ENCODE data around the gene ABCC10.
"Not testable (repeated sequence)": the region's sequence is repeated elsewhere in the genome, so short reads cannot be mapped to it uniquely, and the experiment has no call there.

Gene ABCC10

GRCh38 chr6:43427406-43428111 is at the start of gene ABCC10:
Gene ABCC10 (plus strand): TSS chr6:43427541. CDS start chr6:43427979, 438 bp downstream.
- peak; percentile 82 to 96 (median 92) for DNase-seq

- no peak for DNase-seq
These were observed 49.6 kb upstream of the ABCC10 start for GRCh38 chr6:43377710-43378229.

GRCh38 chr6:43378631-43379030 is 48.7 kb upstream of the ABCC10 start:
- no peak for DNase-seq

- not testable (repeated sequence) for DNase-seq
These were observed 46.5 kb upstream of the ABCC10 start for GRCh38 chr6:43380858-43381257.

GRCh38 chr6:43383021-43383667 is 44.2 kb upstream of the ABCC10 start:
- no peak for DNase-seq

GRCh38 chr6:43386492-43386891 is 40.8 kb upstream of the ABCC10 start:
- no peak for DNase-seq

GRCh38 chr6:43389730-43390295 is 37.5 kb upstream of the ABCC10 start:
- DNase-seq: no peak

GRCh38 chr6:43390753-43391439 is 36.4 kb upstream of the ABCC10 start:
- not testable (repeated sequence) for DNase-seq

GRCh38 chr6:43391440-43392031 is 35.8 kb upstream of the ABCC10 start:
- no peak for DNase-seq

GRCh38 chr6:43393133-43393532 is 34.2 kb upstream of the ABCC10 start:
- not testable (repeated sequence) for DNase-seq

GRCh38 chr6:43393602-43394001 is 33.7 kb upstream of the ABCC10 start:
- DNase-seq: peak in 1 of 14 donors; percentile 2

GRCh38 chr6:43394982-43395381 is 32.4 kb upstream of the ABCC10 start:
- no peak for DNase-seq

- DNase-seq: peak in 9 of 14 donors; percentile 2 to 45 (median 4)
These were observed 31.6 kb upstream of the ABCC10 start for GRCh38 chr6:43395776-43396175.

GRCh38 chr6:43396408-43397149 is 30.8 kb upstream of the ABCC10 start:
- DNase-seq: no peak

- DNase-seq: no peak
These were observed 27.3 kb upstream of the ABCC10 start for GRCh38 chr6:43399932-43400487.

- no peak for DNase-seq
These were observed 25.6 kb upstream of the ABCC10 start for GRCh38 chr6:43401730-43402129.

GRCh38 chr6:43402820-43403219 is 24.5 kb upstream of the ABCC10 start:
- no peak for DNase-seq

- no peak for DNase-seq
These were observed 22.0 kb upstream of the ABCC10 start for GRCh38 chr6:43405354-43405753.

GRCh38 chr6:43407296-43407695 is 20.0 kb upstream of the ABCC10 start:
- DNase-seq: no peak

GRCh38 chr6:43408259-43408658 is 19.1 kb upstream of the ABCC10 start:
- DNase-seq: no peak

GRCh38 chr6:43410776-43411175 is 16.6 kb upstream of the ABCC10 start:
- DNase-seq: not testable (repeated sequence)
